HFF-Myc (cell line): Measurements from ENCODE around the gene MUCL3.

ENCODE experiments used
- DNase-seq: peaks from one replicate; pipeline ENCODE4 v3.0.0-alpha.2; 2011; ENCODE audit warnings: low read depth; ENCODE audit errors: extremely low read depth
- H3K4me3 ChIP-seq: replicated peaks from 2 replicates; pipeline ENCODE4 v1.5.1; 2011; ENCODE audit warnings: low read depth, mild to moderate bottlenecking, control low read depth, low read length
- CTCF ChIP-seq: IDR thresholded peaks from 2 replicates; pipeline ENCODE4 v1.5.1; 2012; ENCODE audit warnings: mild to moderate bottlenecking, low read depth, low read length, control low read depth; ENCODE audit errors: missing control alignments

MUCL3 gene

GRCh38 chr6:30974490-30975252 is 33.9 kb downstream of the MUCL3 start:
- no peak for DNase-seq
- TF ChIP-seq CTCF: no peak
- no peak overlapping the region for H3K4me3 ChIP-seq

GRCh38 chr6:30979141-30979540 is 38.4 kb downstream of the MUCL3 start:
- no peak overlapping the region for H3K4me3 ChIP-seq
- TF ChIP-seq CTCF: no peak
- DNase-seq: no peak

DNA sequence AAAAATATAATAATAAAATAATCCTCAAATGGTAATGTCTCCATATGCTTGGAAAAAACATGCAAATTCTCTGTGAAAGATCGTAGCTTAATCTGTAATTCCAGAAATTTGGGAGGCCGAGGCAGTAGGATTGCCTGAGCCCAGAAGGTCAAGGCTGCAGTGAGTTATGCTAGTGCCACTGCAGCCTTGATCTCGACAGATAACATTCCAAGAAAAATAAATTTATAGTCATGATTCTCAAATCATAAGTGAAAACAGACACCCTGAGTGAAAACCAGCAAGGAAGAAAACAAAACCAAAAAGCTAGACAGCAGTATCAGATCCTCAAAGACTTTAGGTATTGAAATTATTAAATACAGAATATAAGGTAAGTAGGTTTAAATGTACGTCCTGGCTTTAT is 38.9 kb downstream of the MUCL3 start:
- DNase-seq: no peak
- H3K4me3 ChIP-seq: no peak overlapping the region
- TF ChIP-seq CTCF: no peak

- TF ChIP-seq CTCF: peak; percentile 10
- peak overlapping the region; percentile 21; the same call in 1 of the 2 replicates for H3K4me3 ChIP-seq
- DNase-seq: peak; percentile 44
Observed at GRCh38 chr6:30981942-30982772, 41.4 kb downstream of the MUCL3 start.

- H3K4me3 ChIP-seq: no peak within 1 kb of the TSS
- no peak for TF ChIP-seq CTCF
- no peak for DNase-seq
Observed at GRCh38 chr6:30983439-30983838, 42.7 kb downstream of the MUCL3 start, which contains the start of gene MUC21. Gene MUC21, plus strand, starts transcription at chr6:30983718. Its CDS starts 241 bp downstream, at chr6:30983959.

DNA sequence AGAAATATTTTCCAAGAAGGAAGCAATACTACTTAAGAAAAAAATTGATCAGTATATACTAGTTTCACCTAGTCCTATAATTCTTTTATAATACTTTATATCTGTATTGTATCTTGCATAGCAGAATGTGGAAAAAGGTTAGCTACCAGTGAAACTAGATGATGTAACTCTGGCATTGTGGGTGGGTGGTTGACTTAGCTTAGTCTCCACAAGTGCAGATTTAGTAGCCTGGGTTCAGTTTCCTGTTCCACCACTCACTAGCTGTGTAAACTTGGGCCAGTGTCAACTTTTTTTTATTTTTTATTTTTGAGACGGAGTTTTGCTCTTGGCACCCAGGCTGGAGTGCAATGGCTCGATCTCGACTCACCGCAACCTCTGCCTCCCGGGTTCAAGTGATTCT is 44.7 kb downstream of the MUCL3 start:
- DNase-seq: no peak
- no peak overlapping the region for H3K4me3 ChIP-seq
- no peak for TF ChIP-seq CTCF
